K562 (cell line): ENCODE measurements around the gene FAM114A2. TPM values are rescaled to one million over a fixed set of nuclear protein-coding genes. Genes with fewer than 3 reads are reported as not detected.

Experiments
- ATAC-seq: fragments of 200-7000 bp; cut with Tn5 transposase; 3 replicates; pipeline ENCODE4 v1.9.1; 2020; ENCODE audit warnings: moderate library complexity
- BruUV-seq: library from RNA; stranded (reverse); fragments of 400-500 nt; replicated peaks from 2 replicates; lab custom pipeline; 2021; lab: Mats Ljungman, UMichigan
- CTCF ChIA-PET: fragments of 300-600 bp; formaldehyde crosslinking; extraction: SDS; loops from one replicate; lab custom pipeline; 2021; ENCODE audit warnings: low intra/inter-chr PET ratio; lab: Yijun Ruan, JAX
- POLR2A ChIA-PET: fragments of 300-600, 350-650 bp; sonication (Branson Sonifier 250); formaldehyde crosslinking; extraction: SDS; loops from one replicate; lab custom pipeline; 2021; ENCODE audit warnings: antibody characterized with exemption, inconsistent platforms; lab: Yijun Ruan, JAX
- DNase-seq, 4 experiments: peaks; one replicate each; pipeline versions ENCODE4 v3.0.0 to v3.0.0-alpha.2; 2011 to 2018; ENCODE audit warnings: low spot score in 3 of 4, mixed read lengths in 3 of 4; ENCODE audit errors: extremely low read depth in 1 of 4
- FAIRE-seq: peaks from 2 replicates; lab custom pipeline; 2011; peaks lifted over from hg19 to GRCh38; lab: Jason Lieb, UNC
- H2AFZ ChIP-seq: 2 replicates; pipeline ENCODE4 v1.6.0; 2011; ENCODE audit warnings: low read depth, low read length, control low read depth, inconsistent platforms
- H3K27ac ChIP-seq: fragments of 200-600 bp; 3 replicates; pipeline ENCODE4 v1.8.0; 2011; ENCODE audit warnings: low read depth, mild to moderate bottlenecking, control low read depth, inconsistent platforms, low read length, moderate library complexity, mixed read lengths; ENCODE audit errors: extremely low read depth
- H3K27me3 ChIP-seq, 2 experiments: fragments of 300-600 bp in 1 of 2; 2 replicates in 1 of 2; 3 replicates in 1 of 2; pipeline versions ENCODE4 v1.6.0 to v1.8.0; 2011; ENCODE audit warnings: inconsistent platforms in 2 of 2, low read length in 2 of 2, mild to moderate bottlenecking in 1 of 2, mixed read lengths in 1 of 2, moderate library complexity in 1 of 2; ENCODE audit not compliant: control insufficient read depth in 2 of 2, insufficient read depth in 2 of 2
- H3K36me3 ChIP-seq: fragments of 300-600 bp; 3 replicates; pipeline ENCODE4 v1.8.0; 2011; ENCODE audit warnings: mild to moderate bottlenecking, low read length, inconsistent platforms; ENCODE audit not compliant: control insufficient read depth, insufficient read depth
- H3K4me1 ChIP-seq, 2 experiments: fragments of 200-600 bp in 1 of 2; replicated peaks in 1 of 2; 2 replicates in 1 of 2; 3 replicates in 1 of 2; pipeline versions ENCODE4 v1.5.1 to v1.8.0; 2011; ENCODE audit warnings: inconsistent platforms in 2 of 2, low read length in 2 of 2, mild to moderate bottlenecking in 1 of 2, mixed read lengths in 1 of 2, moderate library complexity in 1 of 2; ENCODE audit not compliant: control insufficient read depth in 2 of 2, insufficient read depth in 2 of 2
- H3K4me2 ChIP-seq: 2 replicates; pipeline ENCODE4 v1.6.1; 2011; ENCODE audit warnings: low read length, control low read depth, inconsistent platforms, mixed read lengths; ENCODE audit not compliant: insufficient read depth
- H3K4me3 ChIP-seq: fragments of 200-600 bp; sonication (generic), shearing (Covaris generic); 2 replicates; pipeline ENCODE4 v1.5.1; 2016; ENCODE audit warnings: control low read depth, inconsistent platforms
- H3K79me2 ChIP-seq: fragments of 200-600 bp; 3 replicates; pipeline ENCODE4 v1.8.0; 2011; ENCODE audit warnings: low read length, inconsistent platforms; ENCODE audit not compliant: control insufficient read depth, insufficient read depth
- H3K9ac ChIP-seq, 2 experiments: 2 replicates each; pipeline versions ENCODE4 v1.6.0 to v1.6.1; 2011; ENCODE audit warnings: low read depth in 2 of 2, low read length in 2 of 2, control low read depth in 1 of 2, inconsistent platforms in 1 of 2, mild to moderate bottlenecking in 1 of 2, mixed read lengths in 1 of 2; ENCODE audit not compliant: insufficient read depth in 1 of 2
- H3K9me1 ChIP-seq: one replicate; pipeline ENCODE4 v1.6.0; 2011; ENCODE audit warnings: inconsistent platforms, mild to moderate bottlenecking, low read length, moderate library complexity; ENCODE audit not compliant: control insufficient read depth, insufficient read depth
- H3K9me3 ChIP-seq: replicated peaks from 2 replicates; pipeline ENCODE4 v1.5.1; 2011; ENCODE audit warnings: low read depth, low read length, inconsistent platforms; ENCODE audit not compliant: control insufficient read depth, insufficient read depth
- H4K20me1 ChIP-seq: replicated peaks from 2 replicates; pipeline ENCODE4 v1.6.1; 2011; ENCODE audit warnings: low read length, inconsistent platforms, mixed read lengths; ENCODE audit not compliant: control insufficient read depth, insufficient read depth
- CBFB ChIP-seq: sonication (generic); formaldehyde crosslinking; IDR thresholded peaks from 2 replicates; pipeline ENCODE4 v1.4.0; 2020; ENCODE audit warnings: mild to moderate bottlenecking, missing genetic modification reagents
- CEBPG ChIP-seq, 3 experiments: fragments of 200-800 bp in 1 of 3; sonication (Bioruptor generic) in 1 of 3; sonication (generic) in 1 of 3; formaldehyde crosslinking in 1 of 3; IDR thresholded peaks in 2 of 3; conservative IDR thresholded peaks in 1 of 3; 2 replicates each; pipeline versions ENCODE4 v1.6.1 to v1.8.0; 2016 to 2022; ENCODE audit warnings: missing compliant biosample characterization in 2 of 3, missing genetic modification characterization in 2 of 3, mild to moderate bottlenecking in 1 of 3, missing genetic modification reagents in 1 of 3
- JUN ChIP-seq, 2 experiments: sonication (generic) in 1 of 2; formaldehyde crosslinking in 1 of 2; IDR thresholded peaks; 2 replicates each; pipeline versions ENCODE4 v1.6.1 to v1.8.0; 2012 to 2022; ENCODE audit warnings: borderline replicate concordance in 2 of 2, mild to moderate bottlenecking in 2 of 2, improper control_type of control experiment in 1 of 2, low read depth in 1 of 2, low read length in 1 of 2, missing genetic modification reagents in 1 of 2
- KAT8 ChIP-seq: fragments of 450-650 bp; IDR thresholded peaks from 2 replicates; pipeline ENCODE4 v1.6.1; 2016; ENCODE audit warnings: low read depth, mild to moderate bottlenecking
- KLF6 ChIP-seq: fragments of 250-450 bp; sonication (Bioruptor Pico); IDR thresholded peaks from 2 replicates; pipeline ENCODE4 v1.4.0; 2020; ENCODE audit warnings: mild to moderate bottlenecking, moderate library complexity, borderline replicate concordance
- MED1 ChIP-seq: sonication (generic); formaldehyde crosslinking; IDR thresholded peaks from 2 replicates; pipeline ENCODE4 v1.8.1; 2023; ENCODE audit warnings: missing genetic modification reagents, borderline replicate concordance
- RBM14 ChIP-seq: fragments of 200-400 bp; formaldehyde crosslinking; IDR thresholded peaks from 2 replicates; pipeline ENCODE4 v1.6.1; 2018; ENCODE audit warnings: low read depth, mild to moderate bottlenecking, low read length, moderate library complexity, borderline replicate concordance; ENCODE audit not compliant: insufficient read depth
- SRSF1 ChIP-seq: fragments of 200-400 bp; formaldehyde crosslinking; IDR thresholded peaks from 2 replicates; pipeline ENCODE4 v1.6.1; 2017; ENCODE audit warnings: mild to moderate bottlenecking, low read depth, low read length, moderate library complexity
- TCF7 ChIP-seq: sonication (generic); IDR thresholded peaks from 2 replicates; pipeline ENCODE4 v1.6.1; 2016; ENCODE audit warnings: antibody characterized with exemption, borderline replicate concordance
- TCFL5 ChIP-seq: fragments of 250-450 bp; sonication (Bioruptor Pico); conservative IDR thresholded peaks from 2 replicates; pipeline ENCODE4 v1.6.1; 2021; ENCODE audit warnings: mild to moderate bottlenecking, moderate library complexity, matching md5 sums
- TRIM24 ChIP-seq, 2 experiments: fragments of 450-650 bp; IDR thresholded peaks; 2 replicates each; pipeline ENCODE4 v1.6.1; 2016
- ZNF561 ChIP-seq: fragments of 450-650 bp; formaldehyde crosslinking; conservative IDR thresholded peaks from 2 replicates; pipeline ENCODE4 v1.4.0; 2020; ENCODE audit warnings: mild to moderate bottlenecking, moderate library complexity
- in situ Hi-C: fragments of 300-500 bp; cut with MboI; formaldehyde crosslinking; loops from 4 replicates; pipeline ENCODE4 v1.15.0; 2018; ENCODE audit warnings: inconsistent platforms, mixed read lengths
- intact Hi-C: fragments of 100-400 bp; cut with micrococcal nuclease; formaldehyde crosslinking; loops from 2 replicates; pipeline ENCODE4 v1.14.2; 2022
- polyA plus RNA-seq, 8 experiments: library from polyadenylated mRNA; depleted of rRNA in 4 of 8; stranded (reverse) in 5 of 8; unstranded in 3 of 8; fragments of >200 nt; fragmentation: Nextera tagmentation in 2 of 8; fragmentation: Illumina TruSeq in 1 of 8; extraction: Ambion mirVana in 2 of 8; extraction: Trizol in 1 of 8; gene quantifications; 2 replicates each; pipeline versions ENCODE4 v1.2.1 to v1.2.3, GENCODE V29; 2011 to 2014; ENCODE audit warnings: inconsistent platforms in 1 of 8, missing spikeins in 1 of 8
- total RNA-seq, 7 experiments: library from RNA; depleted of rRNA in 6 of 7; stranded (reverse); fragments of >200 nt in 6 of 7; fragmentation: Illumina TruSeq in 2 of 7; extraction: Trizol in 2 of 7; gene quantifications; 2 replicates each; pipeline versions ENCODE4 v1.2.1 to v1.2.3, GENCODE V29; 2011 to 2021; ENCODE audit warnings: low replicate concordance in 1 of 7
- TF ChIP-seq, protein P1 (sequence below): fragments of 450-650 bp; IDR thresholded peaks from 2 replicates; pipeline ENCODE4 v1.6.1; 2016; ENCODE audit warnings: mild to moderate bottlenecking
- TF ChIP-seq, protein P2 (sequence below): fragments of 250-450 bp; sonication (Bioruptor Pico); IDR thresholded peaks from 2 replicates; pipeline ENCODE4 v1.8.0; 2022; ENCODE audit warnings: moderate library complexity, mild to moderate bottlenecking, inconsistent platforms
- TF ChIP-seq, protein P3 (sequence below), 2 experiments: fragments of 450-650 bp in 1 of 2; sonication (generic) in 1 of 2; formaldehyde crosslinking in 1 of 2; IDR thresholded peaks in 1 of 2; conservative IDR thresholded peaks in 1 of 2; 2 replicates each; pipeline versions ENCODE4 v1.6.1 to v1.8.1; 2016 to 2023; ENCODE audit warnings: mild to moderate bottlenecking in 2 of 2, moderate library complexity in 2 of 2, inconsistent platforms in 1 of 2, missing genetic modification reagents in 1 of 2

Gene FAM114A2
- total and polyA plus RNA-seq, 9 of the 15 experiments (the other 6 are each of a cell fraction or from before 2014, with no cell fraction given), result 14.4 to 28.1 (median 21.2) TPM

DNA sequence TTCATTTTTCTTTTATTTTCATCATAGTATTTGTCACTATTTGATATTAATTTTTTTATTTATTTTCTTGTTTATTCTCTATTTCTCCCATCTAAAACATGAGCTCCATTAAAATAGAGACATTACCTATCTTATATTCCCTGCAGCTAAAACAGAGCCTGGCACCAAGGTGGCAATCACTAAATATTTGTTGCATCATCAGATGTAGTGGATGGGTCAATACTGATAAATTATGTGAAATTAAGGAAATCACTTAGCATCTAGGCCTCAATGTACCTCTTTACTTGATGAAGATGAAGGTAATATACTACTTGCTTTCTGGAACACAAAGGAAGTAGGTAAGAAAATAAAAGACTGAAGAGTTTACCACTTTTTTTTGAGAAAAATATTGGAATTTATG lies 24.7 kb upstream of the FAM114A2 start:
- Histone ChIP-seq H3K4me2 (no peak overlapping the region), H3K4me1 (peaks cover 0 to 3% of the 10 kb centered on the region in 2 experiments; a peak in 1 of 5 replicates), H3K9me1 (no peaks in the 10 kb centered on the region), H3K27ac (no peak overlapping the region), H2AFZ (no peak overlapping the region), H3K79me2 (no peaks in the 10 kb centered on the region), H4K20me1 (no peaks in the 10 kb centered on the region; the same call in 1 of the 2 replicates), H3K4me3 (no peak overlapping the region), H3K36me3 (no peaks in the 10 kb centered on the region), H3K9ac (no peak overlapping the region), H3K27me3 (no peaks in the 10 kb centered on the region), H3K9me3 (no peaks in the 10 kb centered on the region)
- POLR2A ChIA-PET, result interaction anchor here (0.7 to 1.2 kb wide), 3 partner anchors 9 to 357 kb away, joined by 4 to 5 read pairs (median 4); partner anchors contain the start of genes FAM114A2 and MFAP3
- BruUV-seq, result no TSS peak
- intact Hi-C loops, result no loop called here
- ATAC-seq (no peak), DNase-seq (no peak), FAIRE-seq (no peak)
- CTCF ChIA-PET, result no interaction called here
- in situ Hi-C loops, result no loop called here
- TF ChIP-seq CEBPG (CRISPR knock-in tag; IDR thresholded peaks at IDR 0.05) (no peak), CEBPG (tag; conservative IDR thresholded peaks at IDR 0.05 in 1 of 2, IDR thresholded peaks at IDR 0.05 in 1 of 2) (peak; percentile 21 to 64; a peak in 2 of 4 replicates), SRSF1 (no peak), KAT8 (no peak), JUN (IDR thresholded peaks at IDR 0.05; ENCODE audit: borderline replicate concordance, low read depth, low read length) (no peak), JUN (CRISPR knock-in tag; IDR thresholded peaks at IDR 0.05; ENCODE audit: borderline replicate concordance) (no peak), TRIM24 (IDR thresholded peaks at IDR 0.05) (no peak), TCF7 (no peak), MED1 (CRISPR knock-in tag) (no peak), RBM14 (no peak), CBFB (no peak), KLF6 (CRISPR knock-in tag) (no peak), TCFL5 (no peak), ZNF561 (CRISPR knock-in tag) (no peak)
- TF ChIP-seq, protein P1, sequence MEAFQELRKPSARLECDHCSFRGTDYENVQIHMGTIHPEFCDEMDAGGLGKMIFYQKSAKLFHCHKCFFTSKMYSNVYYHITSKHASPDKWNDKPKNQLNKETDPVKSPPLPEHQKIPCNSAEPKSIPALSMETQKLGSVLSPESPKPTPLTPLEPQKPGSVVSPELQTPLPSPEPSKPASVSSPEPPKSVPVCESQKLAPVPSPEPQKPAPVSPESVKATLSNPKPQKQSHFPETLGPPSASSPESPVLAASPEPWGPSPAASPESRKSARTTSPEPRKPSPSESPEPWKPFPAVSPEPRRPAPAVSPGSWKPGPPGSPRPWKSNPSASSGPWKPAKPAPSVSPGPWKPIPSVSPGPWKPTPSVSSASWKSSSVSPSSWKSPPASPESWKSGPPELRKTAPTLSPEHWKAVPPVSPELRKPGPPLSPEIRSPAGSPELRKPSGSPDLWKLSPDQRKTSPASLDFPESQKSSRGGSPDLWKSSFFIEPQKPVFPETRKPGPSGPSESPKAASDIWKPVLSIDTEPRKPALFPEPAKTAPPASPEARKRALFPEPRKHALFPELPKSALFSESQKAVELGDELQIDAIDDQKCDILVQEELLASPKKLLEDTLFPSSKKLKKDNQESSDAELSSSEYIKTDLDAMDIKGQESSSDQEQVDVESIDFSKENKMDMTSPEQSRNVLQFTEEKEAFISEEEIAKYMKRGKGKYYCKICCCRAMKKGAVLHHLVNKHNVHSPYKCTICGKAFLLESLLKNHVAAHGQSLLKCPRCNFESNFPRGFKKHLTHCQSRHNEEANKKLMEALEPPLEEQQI, result no peak
- TF ChIP-seq, protein P2, sequence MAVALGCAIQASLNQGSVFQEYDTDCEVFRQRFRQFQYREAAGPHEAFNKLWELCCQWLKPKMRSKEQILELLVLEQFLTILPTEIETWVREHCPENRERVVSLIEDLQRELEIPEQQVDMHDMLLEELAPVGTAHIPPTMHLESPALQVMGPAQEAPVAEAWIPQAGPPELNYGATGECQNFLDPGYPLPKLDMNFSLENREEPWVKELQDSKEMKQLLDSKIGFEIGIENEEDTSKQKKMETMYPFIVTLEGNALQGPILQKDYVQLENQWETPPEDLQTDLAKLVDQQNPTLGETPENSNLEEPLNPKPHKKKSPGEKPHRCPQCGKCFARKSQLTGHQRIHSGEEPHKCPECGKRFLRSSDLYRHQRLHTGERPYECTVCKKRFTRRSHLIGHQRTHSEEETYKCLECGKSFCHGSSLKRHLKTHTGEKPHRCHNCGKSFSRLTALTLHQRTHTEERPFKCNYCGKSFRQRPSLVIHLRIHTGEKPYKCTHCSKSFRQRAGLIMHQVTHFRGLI (CRISPR knock-in tag), result no peak
- TF ChIP-seq, protein P3, sequence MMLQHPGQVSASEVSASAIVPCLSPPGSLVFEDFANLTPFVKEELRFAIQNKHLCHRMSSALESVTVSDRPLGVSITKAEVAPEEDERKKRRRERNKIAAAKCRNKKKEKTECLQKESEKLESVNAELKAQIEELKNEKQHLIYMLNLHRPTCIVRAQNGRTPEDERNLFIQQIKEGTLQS (IDR thresholded peaks at IDR 0.05), result peak; percentile 64; the same call in 1 of the 2 replicates
- TF ChIP-seq, protein P3 (CRISPR knock-in tag; conservative IDR thresholded peaks at IDR 0.05), result no peak
